ENCODE data around the gene BEGAIN. TPM values are rescaled to one million over a fixed set of nuclear protein-coding genes. Genes with fewer than 3 reads are reported as not detected.

The BEGAIN gene
- total RNA-seq, 1 donor from 2014 or later, result 2.5 TPM

- Mint-ChIP-seq H3K9me3 (no peaks in the 10 kb centered on the region), H3K4me3 (no peak overlapping the region), H3K27me3 (ENCODE audit: insufficient read depth) (peaks cover 8% of the 10 kb centered on the region), H3K4me1 (ENCODE audit: low read depth) (no peaks in the 10 kb centered on the region), H3K27ac (no peak overlapping the region), H3K36me3 (ENCODE audit: low read depth) (no peaks in the 10 kb centered on the region)
- intact Hi-C loops (cut with micrococcal nuclease), result no loop called here
- DNase-seq (ENCODE audit: low spot score), result no peak
Observed at GRCh38 chr14:100581228-100582145, 5.7 kb downstream of the BEGAIN start.

- no peak overlapping the region for H3K27ac Mint-ChIP-seq
- H3K4me1 Mint-ChIP-seq (ENCODE audit: low read depth), result no peaks in the 10 kb centered on the region
- DNase-seq (ENCODE audit: low spot score), result no peak
- H3K27me3 Mint-ChIP-seq (ENCODE audit: insufficient read depth), result peaks cover 5% of the 10 kb centered on the region
- no peaks in the 10 kb centered on the region for H3K9me3 Mint-ChIP-seq
- intact Hi-C loops (cut with micrococcal nuclease), result no loop called here
- H3K4me3 Mint-ChIP-seq, result no peak overlapping the region
- H3K36me3 Mint-ChIP-seq (ENCODE audit: low read depth), result no peaks in the 10 kb centered on the region
Observed at GRCh38 chr14:100580316-100581227, 6.6 kb downstream of the BEGAIN start.

- H3K36me3 Mint-ChIP-seq (ENCODE audit: low read depth), result no peaks in the 10 kb centered on the region
Observed at GRCh38 chr14:100578552-100578951, 8.7 kb downstream of the BEGAIN start.

GRCh38 chr14:100577986-100578431, 9.2 kb downstream of the BEGAIN start:
- DNase-seq (ENCODE audit: low spot score), result no peak
- Mint-ChIP-seq H3K4me3 (no peak overlapping the region), H3K27ac (no peak overlapping the region), H3K27me3 (ENCODE audit: insufficient read depth) (no peaks in the 10 kb centered on the region), H3K4me1 (ENCODE audit: low read depth) (no peaks in the 10 kb centered on the region), H3K9me3 (no peaks in the 10 kb centered on the region), H3K36me3 (ENCODE audit: low read depth) (no peaks in the 10 kb centered on the region)
- intact Hi-C loops (cut with micrococcal nuclease), result no loop called here

More at GRCh38 chr14:100578552-100578951, 8.7 kb downstream of the BEGAIN start:
- H3K27ac Mint-ChIP-seq, result no peak overlapping the region
- no peaks in the 10 kb centered on the region for H3K9me3 Mint-ChIP-seq
- intact Hi-C loops (cut with micrococcal nuclease), result no loop called here
- H3K27me3 Mint-ChIP-seq (ENCODE audit: insufficient read depth), result no peaks in the 10 kb centered on the region
- H3K4me3 Mint-ChIP-seq, result no peak overlapping the region
- H3K4me1 Mint-ChIP-seq (ENCODE audit: low read depth), result no peaks in the 10 kb centered on the region
- no peak for DNase-seq (ENCODE audit: low spot score)

GRCh38 chr14:100577321-100577985, 9.8 kb downstream of the BEGAIN start:
- Mint-ChIP-seq H3K36me3 (ENCODE audit: low read depth) (no peaks in the 10 kb centered on the region), H3K27ac (no peak overlapping the region), H3K4me3 (no peak overlapping the region), H3K4me1 (ENCODE audit: low read depth) (no peaks in the 10 kb centered on the region), H3K9me3 (no peaks in the 10 kb centered on the region), H3K27me3 (ENCODE audit: insufficient read depth) (peaks cover 4% of the 10 kb centered on the region)
- no peak for DNase-seq (ENCODE audit: low spot score)
- intact Hi-C loops (cut with micrococcal nuclease), result no loop called here

- H3K36me3 Mint-ChIP-seq (ENCODE audit: low read depth), result no peaks in the 10 kb centered on the region
- no peak overlapping the region for H3K4me3 Mint-ChIP-seq
- no peak for DNase-seq (ENCODE audit: low spot score)
- no peaks in the 10 kb centered on the region for H3K9me3 Mint-ChIP-seq
- no peaks in the 10 kb centered on the region for H3K4me1 Mint-ChIP-seq (ENCODE audit: low read depth)
- peak overlapping the region; percentile 11 for H3K27ac Mint-ChIP-seq
- peaks cover 11% of the 10 kb centered on the region for H3K27me3 Mint-ChIP-seq (ENCODE audit: insufficient read depth)
- intact Hi-C loops (cut with micrococcal nuclease), result no loop called here
Observed at GRCh38 chr14:100576091-100577085, 10.8 kb downstream of the BEGAIN start.

- intact Hi-C loops (cut with micrococcal nuclease), result no loop called here
- H3K4me1 Mint-ChIP-seq (ENCODE audit: low read depth), result no peaks in the 10 kb centered on the region
Observed at GRCh38 chr14:100575266-100575995, 11.8 kb downstream of the BEGAIN start.

GRCh38 chr14:100574642-100575031, 12.6 kb downstream of the BEGAIN start:
- H3K36me3 Mint-ChIP-seq (ENCODE audit: low read depth), result no peaks in the 10 kb centered on the region
- DNase-seq (ENCODE audit: low spot score), result no peak
- H3K4me1 Mint-ChIP-seq (ENCODE audit: low read depth), result no peaks in the 10 kb centered on the region
- H3K27ac Mint-ChIP-seq, result no peak overlapping the region
- no peaks in the 10 kb centered on the region for H3K9me3 Mint-ChIP-seq
- intact Hi-C loops (cut with micrococcal nuclease), result no loop called here
- no peak overlapping the region for H3K4me3 Mint-ChIP-seq
- H3K27me3 Mint-ChIP-seq (ENCODE audit: insufficient read depth), result peaks cover 17% of the 10 kb centered on the region

More at GRCh38 chr14:100575266-100575995, 11.8 kb downstream of the BEGAIN start:
- no peak for DNase-seq (ENCODE audit: low spot score)
- Mint-ChIP-seq H3K27ac (no peak overlapping the region), H3K4me3 (no peak overlapping the region), H3K9me3 (no peaks in the 10 kb centered on the region), H3K36me3 (ENCODE audit: low read depth) (no peaks in the 10 kb centered on the region), H3K27me3 (ENCODE audit: insufficient read depth) (peaks cover 15% of the 10 kb centered on the region)

- Mint-ChIP-seq H3K27ac (no peak overlapping the region), H3K36me3 (ENCODE audit: low read depth) (no peaks in the 10 kb centered on the region), H3K4me1 (ENCODE audit: low read depth) (no peaks in the 10 kb centered on the region), H3K9me3 (no peaks in the 10 kb centered on the region), H3K4me3 (no peak overlapping the region), H3K27me3 (ENCODE audit: insufficient read depth) (peaks cover 22% of the 10 kb centered on the region)
- intact Hi-C loops (cut with micrococcal nuclease), result no loop called here
- DNase-seq (ENCODE audit: low spot score), result no peak
Observed at GRCh38 chr14:100573757-100574641, 13.2 kb downstream of the BEGAIN start.

- no peak for DNase-seq (ENCODE audit: low spot score)
- Mint-ChIP-seq H3K27me3 (ENCODE audit: insufficient read depth) (peaks cover 22% of the 10 kb centered on the region), H3K9me3 (no peaks in the 10 kb centered on the region), H3K4me1 (ENCODE audit: low read depth) (no peaks in the 10 kb centered on the region), H3K4me3 (no peak overlapping the region), H3K27ac (no peak overlapping the region), H3K36me3 (ENCODE audit: low read depth) (no peaks in the 10 kb centered on the region)
- intact Hi-C loops (cut with micrococcal nuclease), result no loop called here
Observed at GRCh38 chr14:100573002-100573756, 14.0 kb downstream of the BEGAIN start.
